Adipocyte (in vitro differentiated cells): ENCODE results near the gene CD79B.
"Not testable (repeated sequence)": the region's sequence is repeated elsewhere in the genome, so short reads cannot be mapped to it uniquely, and the experiment has no call there.

Experiments used
- DNase-seq: peaks from one replicate; pipeline ENCODE4 v3.0.0-alpha.2; 2015; ENCODE audit warnings: low read depth
- H3K27me3 ChIP-seq: replicated peaks from 2 replicates; pipeline ENCODE4 v1.7.0; 2013; ENCODE audit warnings: mild to moderate bottlenecking, low read length, moderate library complexity; ENCODE audit not compliant: control insufficient read depth, insufficient read depth
- H3K36me3 ChIP-seq: 2 replicates; pipeline ENCODE4 v1.7.0; 2013; ENCODE audit warnings: low read length, mild to moderate bottlenecking, moderate library complexity; ENCODE audit not compliant: control insufficient read depth, insufficient read depth, severe bottlenecking
- H3K4me1 ChIP-seq: 2 replicates; pipeline ENCODE4 v1.7.0; 2013; ENCODE audit warnings: mild to moderate bottlenecking, low read length, moderate library complexity; ENCODE audit not compliant: control insufficient read depth, insufficient read depth
- H3K4me3 ChIP-seq: 2 replicates; pipeline ENCODE4 v1.7.0; 2013; ENCODE audit warnings: mild to moderate bottlenecking, low read length, moderate library complexity
- H3K9ac ChIP-seq: 2 replicates; pipeline ENCODE4 v1.7.0; 2013; ENCODE audit warnings: mild to moderate bottlenecking, low read length, moderate library complexity
- H3K9me3 ChIP-seq: 2 replicates; pipeline ENCODE4 v1.7.0; 2013; ENCODE audit warnings: mild to moderate bottlenecking, low read length, moderate library complexity; ENCODE audit not compliant: control insufficient read depth

CD79B gene

DNA sequence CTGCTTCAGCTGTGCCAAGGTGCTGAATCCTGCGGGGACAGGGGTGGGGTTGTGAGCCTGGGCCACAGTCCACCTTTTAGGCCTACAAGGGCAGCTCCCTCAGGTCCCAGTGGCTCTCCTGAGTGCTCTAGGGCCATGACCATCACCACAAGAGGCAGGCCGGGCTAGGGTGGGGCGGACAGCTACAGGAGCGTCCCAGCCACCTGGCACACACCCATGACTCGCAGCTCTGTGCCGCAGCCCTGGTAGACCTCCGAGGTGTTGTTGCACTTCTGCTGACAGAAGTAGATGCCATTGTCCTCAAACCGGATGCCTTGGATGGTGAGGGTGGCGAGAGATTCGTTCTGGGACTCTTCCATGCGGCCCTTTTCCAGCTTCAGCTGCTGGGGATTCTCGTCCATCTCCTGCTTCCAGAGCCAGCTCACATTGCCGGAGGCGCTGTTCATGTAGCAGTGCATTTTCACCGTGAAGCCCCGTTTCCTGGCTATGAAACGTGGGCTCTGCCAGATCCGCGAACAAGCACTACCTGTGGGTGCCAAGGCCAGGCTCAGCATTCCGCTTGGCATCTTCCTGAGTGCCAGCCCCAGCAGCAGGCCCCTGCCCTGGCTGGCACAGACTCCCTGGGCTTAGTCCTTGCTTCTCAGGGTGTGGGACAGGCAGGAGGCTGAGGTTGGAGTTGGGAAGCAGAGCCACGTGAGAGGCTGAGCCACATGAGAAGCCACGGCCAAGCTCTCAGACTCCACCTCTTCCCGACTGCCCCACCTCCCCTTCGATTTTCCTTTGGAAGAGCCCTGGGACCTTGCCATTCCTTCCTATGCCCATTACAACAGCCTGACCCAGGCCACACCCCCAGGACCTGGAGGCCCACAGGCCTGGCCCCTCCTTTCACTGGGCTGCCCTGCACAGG, 2.0 kb downstream of the CD79B start:
- no peaks in the 10 kb centered on the region for H3K36me3 ChIP-seq
- no peaks in the 10 kb centered on the region for H3K4me1 ChIP-seq

DNA sequence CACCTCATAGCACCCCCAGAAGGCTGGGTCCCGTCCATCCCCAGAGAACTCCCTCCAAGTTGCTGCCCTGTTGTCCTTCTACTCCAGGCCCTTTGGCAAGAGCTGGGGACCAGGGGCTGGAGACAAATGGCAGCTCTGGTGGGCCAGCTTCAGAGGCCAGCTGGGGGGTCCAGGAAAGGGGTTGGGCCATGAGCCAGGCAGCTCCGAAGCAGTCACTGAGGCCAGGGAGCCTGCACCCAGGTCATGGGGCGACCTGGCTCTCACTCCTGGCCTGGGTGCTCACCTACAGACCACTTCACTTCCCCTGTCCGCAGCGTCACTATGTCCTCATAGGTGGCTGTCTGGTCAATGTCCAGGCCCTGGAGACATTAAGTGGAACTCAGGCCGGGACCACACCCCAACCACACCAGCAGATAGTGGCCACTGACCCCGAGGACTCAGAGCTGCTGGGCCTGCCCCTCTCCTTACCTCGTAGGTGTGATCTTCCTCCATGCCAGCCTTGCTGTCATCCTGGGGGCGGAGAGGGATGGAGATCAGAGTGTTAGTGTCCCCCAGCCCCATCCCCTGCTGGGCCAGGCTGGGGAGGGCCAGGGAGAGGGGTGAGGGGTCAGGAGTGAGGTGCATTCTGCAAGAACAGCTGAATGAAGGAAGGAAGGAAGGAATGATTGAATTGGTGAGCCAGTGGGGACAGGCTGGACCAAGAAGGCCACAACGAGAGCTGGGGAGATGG, 3.0 kb downstream of the CD79B start:
- no peak overlapping the region for H3K4me3 ChIP-seq
- H3K27me3 ChIP-seq: peaks cover 11% of the 10 kb centered on the region
- no peaks in the 10 kb centered on the region for H3K4me1 ChIP-seq
- no peak overlapping the region for H3K9ac ChIP-seq
- DNase-seq: no peak
- H3K36me3 ChIP-seq: no peaks in the 10 kb centered on the region
- no peaks in the 10 kb centered on the region for H3K9me3 ChIP-seq

More for the DNA sequence above, 2.0 kb downstream of the CD79B start:
- Histone ChIP-seq H3K27me3 (peaks cover 11% of the 10 kb centered on the region), H3K9me3 (no peaks in the 10 kb centered on the region), H3K4me3 (no peak overlapping the region), H3K9ac (no peak overlapping the region)
- DNase-seq: no peak

DNA sequence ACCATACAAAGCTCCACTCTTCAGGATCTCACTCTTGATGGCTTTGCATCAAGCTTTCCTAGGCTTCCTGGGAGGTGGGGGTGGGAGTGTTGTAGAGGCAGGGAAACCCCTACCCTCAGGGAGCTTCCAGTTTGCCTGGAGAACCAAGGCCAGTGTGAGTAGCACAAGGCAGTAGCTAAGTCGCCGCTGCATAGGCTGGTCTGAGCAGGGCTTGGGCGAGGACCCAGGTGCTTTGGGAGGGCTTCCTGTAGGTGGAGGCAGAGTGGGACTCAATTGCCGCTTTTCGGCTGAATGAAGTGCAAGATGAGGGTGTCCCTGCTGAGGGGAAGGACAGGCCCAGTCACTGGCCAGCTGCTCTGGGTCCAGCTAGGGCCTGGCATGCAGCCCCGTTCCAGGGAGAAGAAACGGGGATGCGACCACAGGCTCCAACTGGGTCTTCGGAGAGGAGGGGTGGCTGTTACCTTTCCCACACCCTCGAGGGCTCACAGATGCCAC, 3.9 kb downstream of the CD79B start:
- Histone ChIP-seq H3K4me3 (no peak overlapping the region), H3K9me3 (no peaks in the 10 kb centered on the region), H3K27me3 (peaks cover 11% of the 10 kb centered on the region), H3K4me1 (no peaks in the 10 kb centered on the region), H3K9ac (no peak overlapping the region), H3K36me3 (no peaks in the 10 kb centered on the region)
- no peak for DNase-seq

DNA sequence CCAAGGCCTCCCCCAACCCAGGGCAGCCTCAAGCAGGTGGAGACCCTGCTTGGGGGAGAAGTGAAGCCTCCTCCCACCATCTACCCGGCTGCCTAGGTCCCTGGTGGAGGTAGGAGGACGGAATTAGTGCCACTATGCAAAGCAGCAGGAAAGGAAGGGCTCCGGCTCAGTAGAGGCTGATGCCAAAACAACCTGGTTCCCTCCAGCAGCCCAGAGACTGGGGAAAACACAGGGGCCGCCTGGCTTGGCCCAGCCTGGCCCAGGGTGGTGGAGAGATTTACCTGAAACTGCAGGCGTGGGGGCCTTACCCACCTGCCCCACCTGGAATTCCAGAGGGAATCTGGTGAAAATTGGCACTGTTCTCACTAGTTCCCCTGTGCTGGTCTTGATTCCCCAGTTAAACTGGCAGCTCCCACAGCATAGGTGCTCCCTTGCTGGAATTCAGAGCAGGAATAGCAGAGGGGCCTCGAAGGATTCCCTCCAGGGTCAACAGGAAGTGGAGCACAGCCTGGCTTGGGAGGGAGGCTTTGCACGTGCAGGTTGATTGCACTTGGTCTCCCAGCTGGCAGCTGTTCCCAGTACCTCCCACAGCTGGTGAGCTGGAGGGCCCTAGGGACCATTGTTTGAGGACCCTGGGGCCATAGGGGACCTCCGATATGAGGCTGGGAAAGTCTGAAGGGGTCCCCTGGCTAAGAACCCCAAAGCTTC, 4.5 kb downstream of the CD79B start:
- Histone ChIP-seq H3K4me1 (no peaks in the 10 kb centered on the region), H3K9me3 (no peaks in the 10 kb centered on the region), H3K4me3 (no peak overlapping the region), H3K36me3 (no peaks in the 10 kb centered on the region), H3K9ac (no peak overlapping the region), H3K27me3 (peaks cover 8% of the 10 kb centered on the region)
- DNase-seq: no peak

DNA sequence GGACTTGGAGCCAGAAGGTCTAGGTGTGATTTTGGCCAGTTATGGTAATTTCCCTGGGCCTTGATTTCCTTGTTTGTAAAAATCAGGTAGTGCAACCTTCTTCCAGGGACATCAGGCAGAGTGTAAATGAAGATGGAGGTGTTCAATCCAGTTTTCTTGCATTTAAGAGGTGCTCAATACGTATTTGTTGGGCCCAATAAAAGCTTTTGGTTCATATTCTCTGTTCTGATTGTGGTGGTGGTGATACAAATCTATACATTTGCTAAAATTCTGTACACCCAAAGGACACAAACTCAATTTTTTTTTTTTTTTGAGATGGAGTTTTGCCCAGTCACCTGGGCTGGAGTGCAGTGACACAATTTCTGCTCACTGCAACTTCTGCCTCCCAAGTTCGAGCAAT, 6.0 kb downstream of the CD79B start:
- Histone ChIP-seq H3K36me3 (no peaks in the 10 kb centered on the region), H3K9me3 (no peaks in the 10 kb centered on the region), H3K27me3 (peaks cover 6% of the 10 kb centered on the region)

DNA sequence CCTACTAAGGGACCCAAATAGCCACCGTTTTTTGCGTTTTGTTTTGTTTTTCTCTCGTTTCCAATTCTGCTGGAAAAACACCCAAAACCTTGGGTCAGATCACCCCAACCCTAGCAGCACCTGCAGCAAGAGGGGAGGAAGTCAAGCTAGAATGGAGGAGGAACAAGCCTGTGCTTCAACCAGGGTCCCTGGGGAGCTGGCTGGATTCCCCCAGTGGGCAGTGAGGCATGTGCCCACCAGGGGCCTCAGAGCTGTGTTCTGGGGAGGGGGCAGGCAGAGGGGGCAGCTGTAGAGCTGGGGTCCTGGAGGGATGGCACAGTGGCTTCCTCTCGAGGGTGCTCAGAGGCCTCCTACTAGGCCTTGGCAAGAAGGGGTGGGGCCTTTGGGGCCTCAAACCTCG, 6.5 kb downstream of the CD79B start:
- Histone ChIP-seq H3K9me3 (no peaks in the 10 kb centered on the region), H3K4me1 (no peaks in the 10 kb centered on the region), H3K27me3 (peaks cover 8% of the 10 kb centered on the region), H3K9ac (no peak overlapping the region), H3K4me3 (no peak overlapping the region), H3K36me3 (no peaks in the 10 kb centered on the region)
- no peak for DNase-seq

More for the DNA sequence above, 6.0 kb downstream of the CD79B start:
- DNase-seq: no peak
- Histone ChIP-seq H3K4me3 (no peak overlapping the region), H3K9ac (no peak overlapping the region), H3K4me1 (no peaks in the 10 kb centered on the region)

DNA sequence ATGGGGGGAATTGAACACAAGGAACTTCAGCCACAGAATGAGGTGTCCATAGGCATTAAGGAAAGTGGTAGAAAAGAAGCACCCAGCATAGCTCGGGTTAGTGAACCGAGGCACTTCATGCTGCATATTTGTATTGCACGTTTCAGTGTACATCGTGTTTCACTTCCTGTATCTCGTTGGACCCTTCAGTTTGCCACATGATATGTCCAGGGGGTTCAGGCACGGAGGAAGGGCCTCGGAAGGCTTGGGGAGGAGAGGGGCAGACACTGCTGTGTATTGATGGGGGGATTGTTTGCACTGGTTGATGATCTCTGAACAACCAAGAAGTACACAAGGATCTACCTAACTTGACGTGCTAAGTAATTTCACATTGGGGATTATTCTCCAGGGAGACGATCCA, 9.7 kb downstream of the CD79B start:
- H3K4me3 ChIP-seq, H3K4me1 ChIP-seq, H3K36me3 ChIP-seq, H3K9ac ChIP-seq, DNase-seq, H3K9me3 ChIP-seq: not testable (repeated sequence)
- peaks cover 16% of the 10 kb centered on the region for H3K27me3 ChIP-seq

DNA sequence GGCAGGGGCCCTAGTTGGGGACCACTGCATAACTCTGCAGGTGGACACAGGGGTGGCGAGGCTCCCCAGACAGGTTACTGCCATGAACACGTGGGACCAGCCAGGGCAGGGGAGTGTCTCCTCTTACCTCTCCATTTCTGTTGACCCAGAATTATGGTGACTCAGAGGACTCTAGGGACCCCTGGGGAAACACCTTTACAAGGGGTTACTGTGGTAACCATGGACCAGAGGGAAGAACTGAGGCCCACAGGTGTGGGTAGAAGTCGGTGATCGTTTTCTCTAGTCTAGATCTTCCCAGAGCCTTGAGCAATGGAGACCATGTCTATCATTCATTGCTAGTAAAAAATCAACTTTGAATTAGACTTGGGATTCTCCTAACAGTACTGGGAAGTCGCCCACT, 11.4 kb downstream of the CD79B start:
- H3K9me3 ChIP-seq, H3K4me3 ChIP-seq, H3K36me3 ChIP-seq, H3K9ac ChIP-seq, DNase-seq, H3K4me1 ChIP-seq: not testable (repeated sequence)
- H3K27me3 ChIP-seq: peaks cover 27% of the 10 kb centered on the region

DNA sequence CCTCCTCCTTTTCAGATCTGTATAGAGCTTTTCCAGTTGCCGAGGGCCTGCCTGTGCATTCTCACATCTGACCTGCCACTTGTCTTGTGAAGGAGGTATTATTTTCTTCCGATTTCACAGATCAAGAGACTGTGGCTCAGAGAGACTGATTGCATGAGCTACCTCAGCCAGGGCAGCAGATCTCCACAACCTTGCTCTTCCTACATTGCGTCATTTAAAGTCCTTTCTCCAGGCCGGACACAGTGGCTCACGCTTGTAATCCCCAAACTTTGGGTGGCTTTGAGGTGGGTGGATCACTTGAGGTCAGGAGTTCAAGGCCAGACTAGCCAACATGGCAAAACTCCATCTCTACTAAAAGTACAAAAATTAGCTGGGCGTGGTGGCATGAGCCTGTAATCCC, 12.1 kb downstream of the CD79B start:
- not testable (repeated sequence) for H3K4me3 ChIP-seq, H3K9me3 ChIP-seq, DNase-seq, H3K36me3 ChIP-seq, H3K4me1 ChIP-seq, H3K9ac ChIP-seq
- peaks cover 31% of the 10 kb centered on the region for H3K27me3 ChIP-seq

DNA sequence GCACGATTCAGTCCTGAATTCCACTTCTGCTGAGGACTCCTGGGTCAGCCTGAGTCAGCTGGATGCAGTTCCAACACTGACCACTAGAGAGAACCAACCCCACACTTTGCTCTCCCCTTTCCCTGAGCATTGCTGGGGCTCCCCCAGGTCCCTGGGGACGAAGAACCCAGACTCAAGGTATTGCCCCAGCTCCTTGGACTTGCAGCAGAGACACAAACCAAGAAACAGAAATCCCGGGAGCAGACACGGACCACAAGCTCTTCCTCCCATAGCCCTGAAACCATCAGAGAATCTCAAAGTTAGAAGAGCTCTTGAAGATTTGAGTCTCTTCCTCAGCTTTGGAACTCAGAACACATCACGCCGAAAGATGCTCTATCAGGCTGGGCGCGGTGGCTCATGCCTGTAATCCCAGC, 12.8 kb downstream of the CD79B start:
- peak; percentile 81 for DNase-seq
- H3K4me3 ChIP-seq: no peak overlapping the region
- H3K4me1 ChIP-seq: no peaks in the 10 kb centered on the region
- no peak overlapping the region for H3K9ac ChIP-seq
- no peaks in the 10 kb centered on the region for H3K9me3 ChIP-seq
- H3K27me3 ChIP-seq: peaks cover 31% of the 10 kb centered on the region
- H3K36me3 ChIP-seq: no peaks in the 10 kb centered on the region

DNA sequence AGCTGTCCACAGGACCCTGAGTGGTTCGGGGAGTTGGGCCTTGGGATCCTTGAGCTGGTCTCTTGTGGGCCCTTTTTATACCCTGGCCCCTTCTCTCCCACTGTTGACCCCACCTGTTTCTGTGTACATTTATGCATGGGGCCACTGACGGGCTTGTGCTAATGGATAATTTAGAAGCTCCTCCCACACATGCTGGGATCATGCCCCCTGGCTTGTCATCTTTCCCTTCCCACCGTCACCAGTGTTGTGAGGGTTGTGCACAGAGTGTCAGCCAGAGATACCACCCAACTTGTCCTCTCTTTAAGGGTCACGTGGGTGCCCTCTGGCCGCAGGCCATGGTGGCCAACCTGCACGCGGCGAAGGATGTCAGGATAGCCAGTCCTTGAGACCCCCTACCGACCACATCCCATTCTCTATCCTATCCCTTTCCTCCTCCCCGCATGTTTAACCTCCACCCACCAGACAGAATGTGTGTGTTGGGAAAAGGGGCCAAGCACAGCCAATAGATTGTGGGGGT, 13.3 kb downstream of the CD79B start, which contains the start of gene GH1:
Gene GH1, minus strand, starts transcription at position 51 of the 517 bp plus-strand sequence. CDS start 63 bp downstream, outside the sequence.
- H3K36me3 ChIP-seq, H3K4me1 ChIP-seq, H3K9ac ChIP-seq, DNase-seq, H3K4me3 ChIP-seq, H3K9me3 ChIP-seq: not testable (repeated sequence)
- H3K27me3 ChIP-seq: peaks cover 32% of the 10 kb centered on the region
